ENCODE data around the gene SPO11.

DNA sequence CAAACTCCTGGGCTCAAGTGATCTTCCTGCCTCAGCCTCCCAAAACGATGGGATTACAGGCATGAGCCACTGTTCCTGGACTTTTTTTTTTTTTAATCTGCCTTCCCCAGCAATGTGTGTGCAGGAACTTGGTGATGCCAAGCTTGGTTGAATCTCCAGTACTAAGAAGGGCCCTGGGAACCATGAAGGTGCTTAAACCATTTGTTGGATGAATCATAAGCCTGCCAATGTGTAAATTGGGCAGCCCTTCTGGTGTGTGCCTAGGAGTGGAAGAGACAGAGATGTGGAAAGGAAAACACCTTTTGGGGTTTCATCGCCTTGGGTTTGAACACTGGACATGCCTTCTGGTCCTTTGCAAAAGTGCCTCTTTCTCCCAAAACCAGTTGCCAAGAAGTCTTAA lies 7.1 kb upstream of the SPO11 start:
- TF ChIP-seq, protein P1, sequence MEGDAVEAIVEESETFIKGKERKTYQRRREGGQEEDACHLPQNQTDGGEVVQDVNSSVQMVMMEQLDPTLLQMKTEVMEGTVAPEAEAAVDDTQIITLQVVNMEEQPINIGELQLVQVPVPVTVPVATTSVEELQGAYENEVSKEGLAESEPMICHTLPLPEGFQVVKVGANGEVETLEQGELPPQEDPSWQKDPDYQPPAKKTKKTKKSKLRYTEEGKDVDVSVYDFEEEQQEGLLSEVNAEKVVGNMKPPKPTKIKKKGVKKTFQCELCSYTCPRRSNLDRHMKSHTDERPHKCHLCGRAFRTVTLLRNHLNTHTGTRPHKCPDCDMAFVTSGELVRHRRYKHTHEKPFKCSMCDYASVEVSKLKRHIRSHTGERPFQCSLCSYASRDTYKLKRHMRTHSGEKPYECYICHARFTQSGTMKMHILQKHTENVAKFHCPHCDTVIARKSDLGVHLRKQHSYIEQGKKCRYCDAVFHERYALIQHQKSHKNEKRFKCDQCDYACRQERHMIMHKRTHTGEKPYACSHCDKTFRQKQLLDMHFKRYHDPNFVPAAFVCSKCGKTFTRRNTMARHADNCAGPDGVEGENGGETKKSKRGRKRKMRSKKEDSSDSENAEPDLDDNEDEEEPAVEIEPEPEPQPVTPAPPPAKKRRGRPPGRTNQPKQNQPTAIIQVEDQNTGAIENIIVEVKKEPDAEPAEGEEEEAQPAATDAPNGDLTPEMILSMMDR (conservative IDR thresholded peaks at IDR 0.05; ENCODE audit: low read length): no peak
- TF ChIP-seq EZH2phosphoT487 (IDR thresholded peaks at IDR 0.05; ENCODE audit: borderline replicate concordance): no peak

All from Loucy (cell line).